PC-3 (cell line): ENCODE measurements around the gene PLEKHN1. TPM values are rescaled to one million over a fixed set of nuclear protein-coding genes. Genes with fewer than 3 reads are reported as not detected.

ENCODE experiments used
- ATAC-seq: fragments of 200-7000 bp; cut with Tn5 transposase; 2 replicates; pipeline ENCODE4 v1.9.1; 2020; ENCODE audit warnings: mild to moderate bottlenecking, moderate library complexity
- BruUV-seq: library from RNA; stranded (reverse); fragments of 400-500 nt; replicated peaks from 2 replicates; lab custom pipeline; 2021; lab: Mats Ljungman, UMichigan
- CTCF ChIA-PET: fragments of 300-600 bp; sonication (Branson Sonifier 250); formaldehyde crosslinking; loops from one replicate; lab custom pipeline; 2022; ENCODE audit warnings: antibody characterized with exemption; lab: Charles Lee
- POLR2A ChIA-PET: fragments of 300-600 bp; sonication (Branson Sonifier 250); formaldehyde crosslinking; loops from one replicate; lab custom pipeline; 2022; ENCODE audit warnings: antibody characterized with exemption; ENCODE audit not compliant: unreplicated experiment; lab: Charles Lee
- DNase-seq: peaks from one replicate; pipeline ENCODE4 v3.0.0-alpha.2; 2015
- H2AFZ ChIP-seq: fragments of 300-600 bp; sonication (generic); 2 replicates; pipeline ENCODE4 v1.6.0; 2016; ENCODE audit warnings: antibody characterized with exemption, low read length
- H3F3A ChIP-seq: fragments of 300-600 bp; sonication (generic); one replicate; pipeline ENCODE4 v1.6.0; 2017; ENCODE audit warnings: antibody characterized with exemption, low read length, control low read depth, mild to moderate bottlenecking; ENCODE audit not compliant: unreplicated experiment
- H3K27ac ChIP-seq: fragments of 300-600 bp; sonication (generic); 2 replicates; pipeline ENCODE4 v1.5.1; 2016; ENCODE audit warnings: mild to moderate bottlenecking, low read length
- H3K27me3 ChIP-seq: fragments of 300-600 bp; sonication (generic); 2 replicates; pipeline ENCODE4 v1.6.1; 2016; ENCODE audit warnings: low read length, mixed read lengths
- H3K36me3 ChIP-seq: fragments of 300-600 bp; sonication (generic); 2 replicates; pipeline ENCODE4 v1.6.1; 2016; ENCODE audit warnings: low read depth, mixed run types, low read length, mixed read lengths
- H3K4me1 ChIP-seq: fragments of 300-600 bp; sonication (generic); 2 replicates; pipeline ENCODE4 v1.5.1; 2016; ENCODE audit warnings: low read length; ENCODE audit not compliant: insufficient read depth
- H3K4me2 ChIP-seq: fragments of 300-600 bp; sonication (generic); 2 replicates; pipeline ENCODE4 v1.6.0; 2016; ENCODE audit warnings: low read length
- H3K4me3 ChIP-seq: fragments of 300-600 bp; sonication (generic); 2 replicates; pipeline ENCODE4 v1.5.1; 2016; ENCODE audit warnings: mild to moderate bottlenecking, low read length, mixed read lengths
- H3K79me2 ChIP-seq: fragments of 300-600 bp; sonication (generic); 2 replicates; pipeline ENCODE4 v1.6.1; 2017; ENCODE audit warnings: low read length, mixed read lengths
- H3K9ac ChIP-seq: fragments of 300-600 bp; sonication (generic); 2 replicates; pipeline ENCODE4 v1.6.0; 2016; ENCODE audit warnings: mild to moderate bottlenecking, low read length
- H3K9me2 ChIP-seq: fragments of 300-600 bp; sonication (generic); replicated peaks from 2 replicates; pipeline ENCODE4 v1.6.1; 2016; ENCODE audit warnings: mixed run types, low read length, mixed read lengths
- H3K9me3 ChIP-seq: fragments of 300-600 bp; sonication (generic); 2 replicates; pipeline ENCODE4 v1.6.1; 2016; ENCODE audit warnings: low read length, mixed read lengths
- H4K20me1 ChIP-seq: fragments of 300-600 bp; sonication (generic); 2 replicates; pipeline ENCODE4 v1.6.1; 2016; ENCODE audit warnings: low read length, mixed read lengths
- EZH2 ChIP-seq: fragments of 300-600 bp; sonication (generic); IDR thresholded peaks from one replicate; pipeline ENCODE4 v1.6.1; 2017; ENCODE audit warnings: antibody characterized with exemption, mild to moderate bottlenecking, low read length; ENCODE audit not compliant: unreplicated experiment
- EZH2phosphoT487 ChIP-seq: fragments of 300-600 bp; sonication (generic); IDR thresholded peaks from 2 replicates; pipeline ENCODE4 v1.6.1; 2018; ENCODE audit warnings: mild to moderate bottlenecking, antibody characterized with exemption, low read length, borderline replicate concordance
- intact Hi-C: fragments of 100-400 bp; cut with micrococcal nuclease; formaldehyde crosslinking; loops from 2 replicates; pipeline ENCODE4 v1.9.0; 2023
- total RNA-seq: library from RNA; depleted of rRNA; stranded (reverse); fragments of >200 nt; gene quantifications from 2 replicates; pipeline ENCODE4 v1.2.3, GENCODE V29; 2014
- TF ChIP-seq, protein P1 (sequence below): fragments of 300-600 bp; sonication (generic); conservative IDR thresholded peaks from 2 replicates; pipeline ENCODE4 v1.5.1; 2017; ENCODE audit warnings: antibody characterized with exemption, low read depth, mild to moderate bottlenecking, low read length

Gene PLEKHN1
- total RNA-seq, 1 experiment from 2014 or later = 14.0 TPM

DNA sequence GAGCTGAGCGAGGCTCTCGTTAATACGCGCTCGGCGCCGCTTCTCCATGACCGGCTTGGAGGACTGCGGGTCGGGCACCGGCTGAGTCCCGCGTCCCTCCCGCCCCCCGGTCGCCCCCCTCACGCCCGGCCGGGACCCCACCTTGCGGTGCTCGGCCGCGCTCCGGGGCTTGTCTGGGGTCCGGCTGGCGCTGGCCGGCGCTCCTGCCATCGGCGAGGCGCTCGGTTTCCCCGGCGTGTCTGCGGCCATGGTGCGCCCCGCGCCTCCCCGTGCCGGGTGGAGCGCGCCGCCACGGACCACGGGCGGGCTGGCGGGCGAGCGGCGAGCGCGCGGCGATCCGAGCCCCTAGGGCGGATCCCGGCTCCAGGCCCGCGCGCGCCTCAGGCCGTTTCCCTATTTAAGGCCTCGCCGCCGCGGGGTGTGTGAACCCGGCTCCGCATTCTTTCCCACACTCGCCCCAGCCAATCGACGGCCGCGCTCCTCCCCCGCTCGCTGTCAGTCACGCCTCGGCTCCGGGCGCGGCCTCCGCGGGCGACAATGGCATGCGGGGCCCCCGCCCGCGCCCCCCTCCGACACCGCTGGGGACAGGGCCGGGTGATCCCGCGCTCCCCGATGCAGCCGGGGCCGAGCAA lies 33.6 kb downstream of the PLEKHN1 start, which contains the start of gene HES4:
Gene HES4, minus strand, starts transcription at position 373 of the 632 bp plus-strand sequence. Its CDS starts 124 bp downstream, at position 249.
- Histone ChIP-seq H3K4me1 (peaks cover 4% of the 10 kb centered on the region; the same call in 1 of the 2 replicates), H3F3A (no peaks in the 10 kb centered on the region), H2AFZ (peak within 1 kb of the TSS; percentile 41), H3K4me3 (peak within 1 kb of the TSS; percentile 93), H3K9me2 (no peaks in the 10 kb centered on the region), H3K27me3 (no peaks in the 10 kb centered on the region), H3K36me3 (no peaks in the 10 kb centered on the region), H3K9me3 (no peaks in the 10 kb centered on the region), H4K20me1 (peaks cover 22% of the 10 kb centered on the region), H3K9ac (peak within 1 kb of the TSS; percentile 97), H3K79me2 (peaks cover 48% of the 10 kb centered on the region), H3K4me2 (peak within 1 kb of the TSS; percentile 93), H3K27ac (peak within 1 kb of the TSS; percentile 96)
- intact Hi-C loops = loop anchor here (1.0 kb wide), 1 partner anchor 13 kb away; the partner anchor contains the start of gene ISG15
- ATAC-seq = peak; percentile 66
- DNase-seq = peak; percentile 97
- no TSS peak for BruUV-seq
- POLR2A ChIA-PET = interaction anchor here (0.5 to 1.0 kb wide), 6 partner anchors 14 to 616 kb away, joined by 3 to 10 read pairs (median 4); partner anchors contain the start of genes AGRN, MIB2 and PLEKHN1
- CTCF ChIA-PET = interaction anchor here (0.7 kb wide), 1 partner anchor 19 kb away, joined by 3 read pairs; no protein-coding TSS in a partner anchor
- TF ChIP-seq EZH2phosphoT487 (peak; percentile 98), EZH2 (no peak)
- TF ChIP-seq, protein P1, sequence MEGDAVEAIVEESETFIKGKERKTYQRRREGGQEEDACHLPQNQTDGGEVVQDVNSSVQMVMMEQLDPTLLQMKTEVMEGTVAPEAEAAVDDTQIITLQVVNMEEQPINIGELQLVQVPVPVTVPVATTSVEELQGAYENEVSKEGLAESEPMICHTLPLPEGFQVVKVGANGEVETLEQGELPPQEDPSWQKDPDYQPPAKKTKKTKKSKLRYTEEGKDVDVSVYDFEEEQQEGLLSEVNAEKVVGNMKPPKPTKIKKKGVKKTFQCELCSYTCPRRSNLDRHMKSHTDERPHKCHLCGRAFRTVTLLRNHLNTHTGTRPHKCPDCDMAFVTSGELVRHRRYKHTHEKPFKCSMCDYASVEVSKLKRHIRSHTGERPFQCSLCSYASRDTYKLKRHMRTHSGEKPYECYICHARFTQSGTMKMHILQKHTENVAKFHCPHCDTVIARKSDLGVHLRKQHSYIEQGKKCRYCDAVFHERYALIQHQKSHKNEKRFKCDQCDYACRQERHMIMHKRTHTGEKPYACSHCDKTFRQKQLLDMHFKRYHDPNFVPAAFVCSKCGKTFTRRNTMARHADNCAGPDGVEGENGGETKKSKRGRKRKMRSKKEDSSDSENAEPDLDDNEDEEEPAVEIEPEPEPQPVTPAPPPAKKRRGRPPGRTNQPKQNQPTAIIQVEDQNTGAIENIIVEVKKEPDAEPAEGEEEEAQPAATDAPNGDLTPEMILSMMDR = no peak

DNA sequence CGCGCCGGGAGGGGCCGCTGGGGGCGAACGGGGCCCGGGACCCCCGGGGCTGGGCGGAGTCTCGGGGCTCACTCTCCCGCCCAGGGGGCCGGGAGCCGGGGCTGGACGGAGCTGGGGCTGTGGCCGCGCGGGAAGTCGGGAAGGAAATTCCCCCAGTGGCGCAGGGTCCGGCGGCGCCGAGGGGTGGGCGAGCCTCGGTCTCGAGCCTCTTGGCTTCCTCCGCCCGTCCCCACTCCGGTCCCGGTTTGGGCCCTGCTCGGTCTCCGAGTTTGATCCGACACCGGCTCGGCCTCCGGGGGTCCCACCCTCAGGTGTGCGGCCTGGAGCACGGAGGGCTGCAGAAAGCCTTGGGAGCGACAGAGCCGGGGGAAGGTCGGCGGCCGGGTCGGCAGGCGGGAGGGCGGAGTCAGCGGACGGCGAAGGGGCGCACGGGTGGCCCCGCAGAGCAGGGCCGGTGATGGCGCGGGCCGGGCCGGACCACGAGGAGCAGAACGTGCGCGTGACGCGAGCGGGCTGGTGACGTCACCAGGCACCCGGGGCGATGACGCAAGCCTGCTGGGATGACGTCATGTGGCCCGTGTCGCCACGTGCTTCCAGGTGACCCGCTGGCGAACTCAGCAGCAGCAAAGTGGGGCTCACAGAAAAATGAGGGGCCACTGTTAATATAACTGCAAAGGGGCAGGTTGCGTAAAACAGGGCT lies 34.2 kb downstream of the PLEKHN1 start:
- H3F3A ChIP-seq = no peaks in the 10 kb centered on the region
- ChIA-PET CTCF (interaction anchor here (0.6 to 0.7 kb wide), 2 partner anchors 18 to 20 kb away, joined by 3 to 4 read pairs; partner anchors contain the start of gene AGRN), POLR2A (interaction anchor here (0.6 to 1.6 kb wide), 6 partner anchors 14 to 373 kb away, joined by 3 to 10 read pairs (median 4); partner anchors contain the start of gene AGRN)
- H3K9ac ChIP-seq = peak overlapping the region; percentile 97
- no peaks in the 10 kb centered on the region for H3K9me3 ChIP-seq
- peak overlapping the region; percentile 93 for H3K4me3 ChIP-seq
- peak; percentile 53 for ATAC-seq
- peaks cover 22% of the 10 kb centered on the region for H4K20me1 ChIP-seq
- TSS peak; percentile 60 for BruUV-seq
- H3K9me2 ChIP-seq = no peaks in the 10 kb centered on the region
- H3K4me2 ChIP-seq = peak overlapping the region; percentile 89
- peak overlapping the region; percentile 41 for H2AFZ ChIP-seq
- intact Hi-C loops = loop anchor here (1.0 kb wide), 1 partner anchor 13 kb away; the partner anchor contains the start of gene ISG15
- TF ChIP-seq, protein P1 = no peak
- TF ChIP-seq EZH2phosphoT487 (peak; percentile 96), EZH2 (no peak)
- peak; percentile 90 for DNase-seq
- H3K27ac ChIP-seq = peak overlapping the region; percentile 96
- no peaks in the 10 kb centered on the region for H3K27me3 ChIP-seq
- no peaks in the 10 kb centered on the region for H3K36me3 ChIP-seq
- peaks cover 5% of the 10 kb centered on the region for H3K4me1 ChIP-seq
- peaks cover 48% of the 10 kb centered on the region for H3K79me2 ChIP-seq
